Stimulated activated memory B cell treated with anti-CD40 and anti-IgM and Interleukin-4, amounts not matched to agents 10 μg/mL and 1 μg/mL and 100 μg/mL, for 72 hours (primary cell): ENCODE measurements around the gene MALSU1.

Experiments used
- ATAC-seq: fragments of 150-1000 bp; cut with Tn5 transposase; 2 replicates; pipeline ENCODE4 v1.10.0; 2021
- H3K27ac Mint-ChIP-seq: one replicate; pipeline ENCODE4 v1.8.0; 2022; ENCODE audit warnings: mild to moderate bottlenecking, mixed read lengths
- H3K27me3 Mint-ChIP-seq: one replicate; pipeline ENCODE4 v1.8.0; 2022; ENCODE audit warnings: mixed read lengths
- H3K36me3 Mint-ChIP-seq: one replicate; pipeline ENCODE4 v1.8.0; 2022; ENCODE audit warnings: mixed read lengths
- H3K4me1 Mint-ChIP-seq: one replicate; pipeline ENCODE4 v1.8.0; 2022; ENCODE audit warnings: mixed read lengths
- H3K4me3 Mint-ChIP-seq: one replicate; pipeline ENCODE4 v1.8.0; 2022; ENCODE audit warnings: mild to moderate bottlenecking, moderate library complexity, mixed read lengths
- H3K9me3 Mint-ChIP-seq: one replicate; pipeline ENCODE4 v1.8.0; 2022; ENCODE audit warnings: mixed read lengths

Gene MALSU1

DNA sequence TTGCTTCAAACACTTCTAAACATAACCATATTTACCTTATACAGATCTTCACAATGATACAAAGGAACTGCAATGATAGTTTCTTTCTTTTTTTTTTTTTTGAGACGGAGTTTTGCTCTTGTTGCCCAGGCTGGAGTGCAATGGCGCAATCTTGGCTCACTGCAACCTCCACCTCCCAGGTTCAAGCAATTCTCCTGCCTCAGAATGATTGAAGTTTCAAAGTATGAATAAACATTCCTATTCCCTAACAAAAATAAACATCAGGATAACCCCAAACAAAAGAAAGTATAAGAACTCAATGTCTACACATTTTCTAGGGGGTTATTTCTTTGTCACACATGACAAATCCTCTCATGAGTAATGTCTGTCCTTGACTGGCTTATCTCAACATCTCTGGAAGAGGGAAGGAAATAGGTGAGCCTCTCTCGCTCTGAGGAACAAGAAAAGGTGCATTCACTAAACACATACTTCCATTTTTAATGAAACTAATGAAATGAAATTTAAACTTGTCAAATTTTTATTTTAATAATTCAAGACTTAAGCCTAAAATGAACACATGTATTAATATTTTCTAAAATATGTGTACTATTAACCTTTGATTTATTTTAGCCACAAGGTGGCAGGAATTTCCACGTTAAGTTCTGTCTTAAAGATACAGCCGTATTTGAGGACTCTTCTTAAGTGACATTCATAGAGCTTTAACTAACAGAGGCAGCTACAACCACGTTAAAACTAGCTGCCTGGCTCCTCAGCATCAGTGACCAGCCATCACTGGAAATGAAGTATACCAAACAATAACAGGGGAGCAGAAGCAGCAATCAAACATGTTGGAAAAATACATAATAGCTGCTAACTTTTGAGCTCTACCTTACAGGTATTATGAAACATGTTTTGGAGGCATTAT, 58.3 kb downstream of the MALSU1 start:
- Mint-ChIP-seq H3K9me3 (no peaks in the 10 kb centered on the region), H3K27me3 (peaks cover 9% of the 10 kb centered on the region), H3K4me1 (peaks cover 11% of the 10 kb centered on the region), H3K36me3 (no peaks in the 10 kb centered on the region), H3K4me3 (no peak overlapping the region), H3K27ac (no peak overlapping the region)
- no peak for ATAC-seq

GRCh38 chr7:23358152-23358674, 59.1 kb downstream of the MALSU1 start:
- Mint-ChIP-seq H3K9me3 (no peaks in the 10 kb centered on the region), H3K4me3 (no peak overlapping the region), H3K27me3 (peaks cover 9% of the 10 kb centered on the region), H3K27ac (no peak overlapping the region), H3K4me1 (peaks cover 4% of the 10 kb centered on the region), H3K36me3 (no peaks in the 10 kb centered on the region)
- ATAC-seq, result no peak
